ENCODE results near the gene CRHR2.

Gene CRHR2

GRCh38 chr7:30706908-30707307 is 24.7 kb upstream of the CRHR2 start:
- no peak for DNase-seq (ENCODE audit: low spot score)

GRCh38 chr7:30706316-30706715 is 24.1 kb upstream of the CRHR2 start:
- DNase-seq (ENCODE audit: low spot score) = no peak

- no peak for DNase-seq (ENCODE audit: low spot score)
Observed at GRCh38 chr7:30705596-30705995, 23.3 kb upstream of the CRHR2 start.

- DNase-seq (ENCODE audit: low spot score) = no peak
Observed at GRCh38 chr7:30705008-30705407, 22.8 kb upstream of the CRHR2 start.

GRCh38 chr7:30703756-30704155 is 21.5 kb upstream of the CRHR2 start:
- DNase-seq (ENCODE audit: low spot score) = no peak

- no peak for DNase-seq (ENCODE audit: low spot score)
Observed at GRCh38 chr7:30702200-30702599, 19.9 kb upstream of the CRHR2 start.

DNA sequence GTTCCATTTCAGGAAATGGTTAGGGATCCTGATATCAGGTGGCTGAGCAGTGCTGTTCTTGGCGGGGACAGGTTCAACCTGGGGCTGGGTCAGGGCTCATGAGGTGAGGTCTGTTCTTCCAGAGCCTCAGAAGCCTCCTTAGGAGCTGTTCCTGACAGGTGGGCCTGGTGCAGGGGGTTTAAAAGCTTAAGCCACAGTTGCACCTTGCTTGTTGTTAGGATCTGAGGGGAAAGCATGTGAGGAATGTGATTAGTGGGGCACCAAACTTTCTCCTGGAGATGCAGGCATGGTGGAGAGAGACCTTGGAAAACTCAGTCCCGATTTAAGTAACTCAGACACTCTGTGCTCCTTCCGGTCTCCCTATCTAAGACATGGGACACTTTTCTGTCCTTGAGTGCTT is 18.7 kb upstream of the CRHR2 start:
- DNase-seq (ENCODE audit: low spot score) = no peak

DNA sequence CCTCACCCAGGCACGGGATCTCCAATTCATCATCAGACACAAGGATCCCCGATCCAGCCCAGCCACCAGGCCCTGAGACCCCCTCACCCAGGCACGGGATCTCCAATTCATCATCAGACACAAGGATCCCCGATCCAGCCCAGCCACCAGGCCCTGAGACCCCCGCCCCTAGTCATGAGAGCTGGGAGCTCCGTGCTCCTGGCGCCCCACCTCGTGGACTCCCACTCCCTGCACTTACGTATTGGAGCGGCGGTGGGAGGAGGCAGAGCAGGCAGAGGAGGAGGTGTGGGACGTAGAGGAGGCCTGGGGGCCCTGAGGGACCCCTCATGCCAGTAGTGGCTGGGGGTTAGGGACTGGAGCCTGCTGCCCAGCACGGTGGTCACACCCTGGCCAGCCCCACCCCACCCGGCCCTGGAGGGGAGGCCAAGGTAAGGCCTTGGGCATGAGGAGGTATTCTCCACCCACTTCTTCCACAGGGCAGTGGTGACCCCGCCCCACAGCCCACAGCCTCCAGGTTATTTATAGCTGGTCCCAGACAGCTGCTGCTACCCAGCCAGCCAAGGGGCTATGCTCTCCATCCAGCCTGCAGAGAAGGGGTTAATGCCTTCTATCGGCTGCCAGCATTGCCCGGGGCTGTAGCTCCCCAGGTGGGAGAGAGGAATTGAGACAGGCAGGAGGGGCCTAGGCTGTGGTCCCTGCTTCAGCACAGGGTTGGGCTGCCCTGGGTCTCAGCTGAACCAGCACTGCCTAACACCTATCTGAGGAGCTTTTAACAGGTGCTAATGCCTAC is 17.6 kb upstream of the CRHR2 start:
- DNase-seq (ENCODE audit: low spot score) = no peak

- DNase-seq (ENCODE audit: low spot score) = no peak
Observed at GRCh38 chr7:30698481-30698880, 16.2 kb upstream of the CRHR2 start.

DNA sequence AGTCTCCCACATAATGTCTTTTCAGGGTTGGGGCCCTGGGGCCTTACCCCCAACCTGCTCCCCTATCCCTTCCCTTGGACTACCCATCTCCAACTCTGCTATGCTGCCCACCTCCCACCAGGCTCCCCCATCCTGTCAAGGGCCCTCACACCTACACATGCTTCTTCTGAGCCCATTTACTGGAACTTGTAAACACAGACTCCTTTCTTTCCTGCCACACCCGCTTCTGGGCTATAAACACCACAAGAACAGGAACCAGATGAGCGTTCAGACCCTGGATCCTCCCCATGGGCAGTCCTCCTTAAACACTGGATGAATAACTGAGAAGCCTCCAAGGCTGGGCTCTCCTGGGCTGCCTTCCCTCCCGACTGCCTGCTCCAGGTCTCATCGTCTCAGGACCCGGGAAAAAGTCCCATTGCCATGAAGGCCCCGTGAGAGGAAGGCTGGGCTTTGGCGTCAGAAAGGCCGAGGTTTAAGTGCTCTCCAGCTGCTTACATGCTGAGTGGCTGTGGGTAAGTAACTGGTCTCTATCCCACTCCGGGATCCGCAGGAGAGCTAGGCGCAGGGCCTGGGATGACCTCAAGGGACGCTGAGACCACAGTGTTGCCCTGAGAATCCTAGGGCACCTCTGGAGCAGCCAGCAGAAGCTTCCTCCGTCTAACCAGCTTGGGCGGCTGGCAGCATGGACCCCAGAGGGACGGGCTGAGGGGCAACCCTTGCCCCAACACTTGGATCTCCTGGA is 15.6 kb upstream of the CRHR2 start:
- DNase-seq (ENCODE audit: low spot score) = no peak

GRCh38 chr7:30694774-30695721 is 12.8 kb upstream of the CRHR2 start:
- DNase-seq (ENCODE audit: low spot score) = no peak

DNA sequence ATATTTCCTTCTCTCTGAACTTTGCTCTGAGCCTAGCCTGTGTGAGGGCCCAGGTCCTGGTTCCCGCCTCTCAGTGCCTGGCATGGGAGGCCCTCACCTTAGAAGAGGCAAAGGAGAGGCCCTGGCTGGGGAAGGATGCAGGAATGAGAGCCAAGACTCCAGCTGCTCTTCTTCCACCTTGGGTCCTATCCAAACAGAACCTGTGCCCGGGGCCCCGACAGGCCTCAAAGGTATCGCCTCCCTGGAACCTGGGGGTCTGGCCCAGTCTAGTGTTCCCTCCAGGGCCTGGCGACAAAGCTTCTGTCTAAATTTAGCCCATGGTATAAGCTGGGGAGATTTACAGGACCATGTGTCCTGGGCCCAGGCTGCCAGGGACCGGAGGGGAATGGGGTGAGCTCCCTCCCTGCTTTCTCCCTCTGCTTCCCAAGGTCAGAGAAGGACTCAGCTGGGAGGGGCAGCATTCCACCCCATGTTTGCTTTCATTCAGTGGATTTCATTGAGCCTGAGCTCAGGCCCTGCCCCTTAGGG is 12.0 kb upstream of the CRHR2 start:
- DNase-seq (ENCODE audit: low spot score) = no peak

DNA sequence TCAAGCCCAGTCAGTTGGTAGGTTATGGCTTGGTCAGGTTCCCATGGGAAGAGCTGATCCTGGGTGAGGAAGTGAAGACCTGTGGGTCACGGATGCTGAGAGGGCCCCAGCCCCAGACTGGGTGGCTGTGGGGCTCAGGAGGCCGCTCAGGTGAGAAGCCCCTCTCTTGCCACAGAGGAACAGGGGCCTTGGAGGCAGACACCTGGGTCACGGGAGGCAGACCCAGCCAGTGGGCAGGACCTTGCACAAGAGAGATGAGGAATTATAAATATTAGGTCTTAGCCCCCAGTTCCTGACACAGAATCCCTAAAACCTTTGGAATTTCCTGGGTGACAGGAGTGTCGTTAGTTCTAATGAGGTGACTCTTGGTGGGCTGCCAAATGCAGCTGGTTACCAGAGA is 10.6 kb upstream of the CRHR2 start:
- no peak for DNase-seq (ENCODE audit: low spot score)

DNA sequence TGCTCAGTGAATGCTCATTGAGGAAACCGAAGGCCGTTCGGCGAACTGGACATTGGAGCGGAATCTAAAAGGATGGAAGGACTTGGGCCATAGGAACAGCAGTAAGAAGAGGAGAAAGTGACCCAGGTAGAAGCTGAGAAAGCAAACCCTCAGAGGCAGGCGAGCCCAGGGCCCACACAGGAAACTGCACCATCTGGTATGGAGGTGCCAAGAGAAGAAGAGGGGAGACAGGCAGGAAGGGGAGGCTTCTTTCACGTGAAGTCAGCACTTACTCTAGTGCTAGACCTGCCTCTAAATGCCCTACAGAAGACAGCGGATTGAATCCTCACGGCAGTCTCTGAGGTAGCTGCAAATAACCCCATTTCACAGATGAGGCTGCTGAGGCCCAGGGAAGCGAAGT is 10.2 kb upstream of the CRHR2 start:
- DNase-seq (ENCODE audit: low spot score) = no peak

GRCh38 chr7:30690011-30690410 is 7.8 kb upstream of the CRHR2 start:
- DNase-seq (ENCODE audit: low spot score) = no peak

DNA sequence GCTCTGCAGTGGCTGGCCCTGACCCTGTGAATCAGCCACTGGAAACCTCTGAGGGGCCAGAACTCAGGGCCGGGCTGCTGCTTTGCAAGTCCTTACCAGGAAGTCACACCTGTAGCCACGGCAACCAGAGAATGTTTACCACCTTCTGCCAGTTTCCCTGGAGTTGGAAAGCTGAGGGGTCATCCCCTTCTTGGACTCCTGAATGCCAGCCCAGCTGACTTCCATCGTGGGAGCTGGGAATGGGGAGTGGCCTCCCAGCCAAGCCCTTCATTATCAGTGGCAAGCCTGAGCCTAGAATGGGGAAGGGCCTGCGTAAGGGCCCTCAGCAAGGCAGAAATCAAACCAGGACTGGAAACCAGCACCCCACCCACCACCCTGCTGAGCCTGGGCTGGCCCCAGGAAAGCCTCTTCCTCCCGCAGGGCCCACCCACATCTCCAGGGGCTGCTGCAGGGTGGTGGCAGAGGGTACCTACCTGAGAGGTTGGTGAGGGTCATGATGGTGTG is 6.5 kb upstream of the CRHR2 start:
- no peak for DNase-seq (ENCODE audit: low spot score)

DNA sequence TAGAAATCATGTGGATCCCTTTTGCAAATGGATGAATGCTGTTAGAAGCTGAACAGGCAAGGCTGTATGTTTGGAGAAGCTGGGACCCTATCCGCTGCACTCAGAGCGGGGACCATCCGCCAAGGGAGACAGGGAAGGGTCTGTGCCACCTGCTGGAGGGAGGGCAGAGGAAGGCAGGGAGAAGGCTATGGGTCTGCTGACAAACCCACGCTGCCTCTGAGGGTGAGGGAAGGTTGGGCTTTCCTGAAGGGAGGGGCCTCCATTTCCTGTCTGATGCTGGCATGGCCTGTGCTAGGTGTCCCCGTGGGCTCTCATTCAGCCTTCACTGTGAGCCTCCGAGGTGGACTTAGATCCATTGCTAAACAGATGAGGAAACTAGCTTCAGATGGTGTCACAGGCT is 5.3 kb upstream of the CRHR2 start:
- no peak for DNase-seq (ENCODE audit: low spot score)

DNA sequence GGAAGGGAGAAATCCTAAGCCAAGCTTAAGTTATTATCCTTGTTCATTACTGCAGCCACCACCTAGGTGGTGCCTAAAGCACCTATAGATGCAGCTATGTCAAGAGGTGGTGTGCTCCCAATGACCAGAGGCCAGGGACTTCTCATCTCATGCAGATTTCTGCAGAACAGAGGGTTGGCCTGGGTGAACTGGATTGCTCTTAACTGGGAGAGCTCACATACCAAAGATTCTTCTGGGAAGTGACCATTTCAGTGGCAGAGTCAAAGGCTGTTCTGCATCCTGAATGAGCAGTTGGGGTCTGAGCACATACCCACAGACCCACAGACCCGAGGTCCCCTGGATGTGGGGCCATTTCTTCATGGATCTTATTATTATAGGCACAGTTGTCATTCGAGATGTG is 2.1 kb upstream of the CRHR2 start:
- no peak for DNase-seq (ENCODE audit: low spot score)

DNA sequence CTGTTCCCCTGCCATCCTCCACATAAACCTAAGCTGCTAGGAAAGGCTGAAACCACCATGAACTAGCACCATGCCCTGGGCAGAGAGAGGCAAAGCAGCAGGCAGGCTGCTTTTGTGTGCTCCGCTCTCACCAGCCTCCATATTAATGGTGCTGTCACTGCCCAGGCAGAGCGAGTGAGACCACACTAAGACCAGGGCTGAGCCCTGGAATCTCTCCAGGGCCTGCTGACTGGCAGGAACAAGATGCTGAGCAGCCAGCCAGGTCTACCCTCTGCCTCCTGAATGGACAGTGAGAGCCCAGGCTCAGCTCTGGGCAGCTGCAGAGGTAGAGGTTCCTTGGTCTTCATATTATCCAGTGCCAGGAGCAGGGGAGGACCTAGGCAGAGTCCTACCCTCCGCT is 1.6 kb upstream of the CRHR2 start:
- DNase-seq (ENCODE audit: low spot score) = no peak

- no peak for DNase-seq (ENCODE audit: low spot score)
Observed at GRCh38 chr7:30683306-30683705, 1.1 kb upstream of the CRHR2 start.

DNA sequence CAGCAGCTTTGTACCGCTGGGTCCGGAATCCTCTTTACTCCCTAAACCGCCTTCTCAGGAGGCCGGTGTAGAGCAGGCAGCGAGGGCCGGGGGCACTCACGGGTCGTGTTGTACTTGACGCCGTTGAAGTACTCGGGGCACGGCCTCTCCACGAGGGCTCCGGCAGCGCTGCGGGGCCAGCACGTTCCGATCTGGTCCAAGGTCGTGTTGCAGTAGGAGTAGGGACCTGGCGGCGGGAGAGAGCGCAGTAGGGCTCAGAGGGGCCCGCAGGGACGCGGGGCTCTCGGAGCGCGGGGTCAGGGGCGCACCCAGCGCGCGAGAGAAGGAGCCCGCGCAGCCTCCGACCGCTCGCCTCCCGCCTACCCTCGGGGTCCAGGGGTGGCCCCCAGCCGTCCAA is 443 bp downstream of the CRHR2 start:
- no peak for DNase-seq (ENCODE audit: low spot score)

DNA sequence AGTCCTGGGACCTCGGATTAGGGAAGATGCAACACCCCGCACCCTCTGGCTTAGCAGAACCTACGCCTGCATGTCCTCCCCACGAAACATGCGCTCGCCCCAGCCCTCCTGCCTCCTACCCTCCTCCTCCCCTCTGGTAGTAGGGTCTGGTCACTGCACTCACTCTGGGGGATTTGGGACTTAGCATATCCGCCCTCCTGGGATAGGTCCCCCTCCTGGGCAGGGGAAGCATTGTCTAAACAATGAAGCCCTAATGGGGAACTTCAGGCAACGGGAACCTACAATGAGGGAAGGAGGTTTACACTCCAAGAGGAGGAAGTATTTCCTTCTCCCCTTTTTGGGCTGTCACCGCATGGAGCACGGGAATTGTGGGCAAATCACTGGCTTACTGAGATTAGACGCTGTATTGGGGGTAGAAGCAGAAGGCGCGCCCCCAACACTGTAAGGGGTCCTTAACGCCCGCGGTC is 892 bp downstream of the CRHR2 start:
- no peak for DNase-seq (ENCODE audit: low spot score)
